ENCODE data around the gene HM13.

DNA sequence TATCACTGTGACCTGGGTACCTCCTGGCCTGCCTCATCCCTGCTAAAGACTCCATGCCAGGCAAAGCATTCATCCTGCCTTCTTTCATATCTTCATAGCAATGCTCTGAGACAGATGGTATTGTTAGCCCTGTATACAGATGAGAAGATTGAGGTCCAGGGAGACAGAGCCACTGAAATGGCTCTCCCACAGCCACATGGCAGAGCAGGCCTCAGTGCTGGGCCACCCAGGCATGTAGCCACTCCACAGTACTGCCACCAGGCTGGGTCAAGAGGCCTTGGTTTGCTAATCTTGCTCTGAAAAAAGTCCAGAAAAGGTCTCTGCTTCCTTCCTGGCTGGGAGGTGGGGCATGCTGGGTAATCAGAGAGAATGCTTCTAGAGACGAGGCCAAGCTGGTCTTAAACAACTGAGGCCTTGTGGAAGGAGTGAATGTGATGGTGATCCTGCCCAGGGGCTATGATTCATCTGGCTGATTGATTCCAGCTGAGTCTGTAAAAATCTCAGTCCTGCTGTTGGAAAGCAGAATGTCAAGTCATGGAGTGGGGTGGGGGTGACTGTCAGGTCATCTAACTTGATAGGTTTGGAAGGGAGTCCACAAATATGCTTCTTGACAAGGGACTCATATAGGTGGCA lies 29.8 kb downstream of the HM13 start:
- no peak for TF ChIP-seq POLR2A (IDR thresholded peaks at IDR 0.05)
- TF ChIP-seq, protein P1, sequence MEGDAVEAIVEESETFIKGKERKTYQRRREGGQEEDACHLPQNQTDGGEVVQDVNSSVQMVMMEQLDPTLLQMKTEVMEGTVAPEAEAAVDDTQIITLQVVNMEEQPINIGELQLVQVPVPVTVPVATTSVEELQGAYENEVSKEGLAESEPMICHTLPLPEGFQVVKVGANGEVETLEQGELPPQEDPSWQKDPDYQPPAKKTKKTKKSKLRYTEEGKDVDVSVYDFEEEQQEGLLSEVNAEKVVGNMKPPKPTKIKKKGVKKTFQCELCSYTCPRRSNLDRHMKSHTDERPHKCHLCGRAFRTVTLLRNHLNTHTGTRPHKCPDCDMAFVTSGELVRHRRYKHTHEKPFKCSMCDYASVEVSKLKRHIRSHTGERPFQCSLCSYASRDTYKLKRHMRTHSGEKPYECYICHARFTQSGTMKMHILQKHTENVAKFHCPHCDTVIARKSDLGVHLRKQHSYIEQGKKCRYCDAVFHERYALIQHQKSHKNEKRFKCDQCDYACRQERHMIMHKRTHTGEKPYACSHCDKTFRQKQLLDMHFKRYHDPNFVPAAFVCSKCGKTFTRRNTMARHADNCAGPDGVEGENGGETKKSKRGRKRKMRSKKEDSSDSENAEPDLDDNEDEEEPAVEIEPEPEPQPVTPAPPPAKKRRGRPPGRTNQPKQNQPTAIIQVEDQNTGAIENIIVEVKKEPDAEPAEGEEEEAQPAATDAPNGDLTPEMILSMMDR (IDR thresholded peaks at IDR 0.05), result no peak

Data from testis (tissue), 2 donors.